MM.1S (cell line): Measurements from ENCODE around the gene TARS3.

Experiments used
- CTCF ChIP-seq: fragments of 300-600 bp; sonication (generic); IDR thresholded peaks from 2 replicates; pipeline ENCODE4 v1.5.1; 2016; ENCODE audit warnings: antibody characterized with exemption, low read length, mixed read lengths
- EZH2 ChIP-seq: fragments of 300-600 bp; sonication (generic); optimal IDR thresholded peaks from 2 replicates; pipeline ENCODE3; 2017; ENCODE audit warnings: low read depth, mild to moderate bottlenecking, antibody characterized with exemption, low read length, mixed read lengths
- EZH2phosphoT487 ChIP-seq: fragments of 300-600 bp; sonication (generic); IDR thresholded peaks from 2 replicates; pipeline ENCODE4 v1.6.1; 2018; ENCODE audit warnings: antibody characterized with exemption, low read length

- TF ChIP-seq CTCF (no peak), EZH2phosphoT487 (no peak), EZH2 (no peak)
These were observed 84.6 kb downstream of the TARS3 start for GRCh38 chr15:101639667-101640066.
